HuH-7.5 (cell line): ENCODE results near the gene ASIC1.
A peak's percentile ranks its signal among the peaks of the same experiment; 100 is the strongest.

ENCODE experiments used
- DNase-seq: peaks from one replicate; pipeline ENCODE4 v3.0.0; 2011; ENCODE audit warnings: low spot score

Gene ASIC1

GRCh38 chr12:50041062-50041860, 16.1 kb upstream of the ASIC1 start:
- DNase-seq = no peak

GRCh38 chr12:50041962-50042361, 15.4 kb upstream of the ASIC1 start:
- DNase-seq = no peak

- no peak for DNase-seq
Observed at GRCh38 chr12:50042693-50043092, 14.7 kb upstream of the ASIC1 start.

GRCh38 chr12:50043308-50043707, 14.1 kb upstream of the ASIC1 start:
- no peak for DNase-seq

DNA sequence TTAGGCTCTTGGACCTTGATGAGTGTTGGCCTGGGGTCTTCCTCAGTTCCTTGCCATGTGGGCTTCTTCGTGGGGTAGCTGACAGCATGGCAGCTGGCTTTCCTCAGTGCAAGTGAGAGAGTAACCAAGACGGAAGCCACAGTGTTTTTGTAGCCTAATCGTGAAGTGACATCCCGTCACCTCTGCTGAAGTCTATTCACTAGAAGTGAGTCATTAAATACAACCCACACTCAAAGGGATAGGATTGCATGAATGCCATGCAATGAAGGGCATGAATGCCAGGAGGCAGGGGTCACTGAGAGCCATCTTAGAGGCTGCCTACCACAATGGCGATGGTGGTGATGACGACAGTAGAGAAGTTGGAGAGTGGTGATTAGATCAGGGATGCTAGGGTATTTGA, 13.5 kb upstream of the ASIC1 start:
- no peak for DNase-seq

- DNase-seq = no peak
Observed at GRCh38 chr12:50047693-50048250, 9.6 kb upstream of the ASIC1 start.

DNA sequence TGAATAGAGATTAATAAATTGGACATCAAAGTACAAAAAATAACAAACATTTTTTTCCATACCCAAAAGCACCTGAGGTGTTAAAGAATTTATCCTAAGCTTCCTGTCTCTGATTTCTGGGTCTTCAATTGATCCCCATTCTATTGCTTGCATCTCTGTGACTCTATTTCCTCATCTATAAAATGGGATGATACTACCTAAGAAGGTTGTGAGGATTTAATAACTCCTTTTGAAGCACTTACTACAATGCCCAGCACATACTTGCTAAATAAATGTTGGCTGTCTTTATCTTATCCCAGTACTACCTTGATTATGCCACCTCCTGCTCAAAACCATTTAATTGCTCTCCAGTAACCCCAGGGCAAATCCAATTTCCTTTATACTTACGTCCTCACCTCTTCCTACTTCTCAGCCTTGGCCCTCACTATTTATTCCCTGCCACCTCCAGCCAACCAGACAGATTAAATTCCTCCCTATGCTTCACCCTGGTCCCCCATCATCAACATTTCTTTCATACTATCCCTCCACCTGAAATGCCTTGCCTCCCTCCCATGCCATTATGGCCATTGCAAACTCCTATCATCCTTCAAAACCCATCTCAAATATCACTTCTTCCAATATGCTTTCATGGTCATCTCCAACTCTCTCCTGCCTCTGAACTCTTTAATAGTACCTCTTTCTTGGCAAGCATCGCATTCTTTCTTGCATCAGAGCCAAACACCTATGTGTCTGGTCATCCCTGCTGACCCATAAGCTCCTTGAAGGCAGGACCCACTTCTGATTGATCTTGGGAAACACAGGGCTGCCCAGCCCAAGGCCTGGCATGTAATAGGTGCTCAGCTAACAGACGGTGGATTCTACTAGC, 7.9 kb upstream of the ASIC1 start:
- no peak for DNase-seq

- no peak for DNase-seq
Observed at GRCh38 chr12:50050119-50050385, 7.3 kb upstream of the ASIC1 start.

DNA sequence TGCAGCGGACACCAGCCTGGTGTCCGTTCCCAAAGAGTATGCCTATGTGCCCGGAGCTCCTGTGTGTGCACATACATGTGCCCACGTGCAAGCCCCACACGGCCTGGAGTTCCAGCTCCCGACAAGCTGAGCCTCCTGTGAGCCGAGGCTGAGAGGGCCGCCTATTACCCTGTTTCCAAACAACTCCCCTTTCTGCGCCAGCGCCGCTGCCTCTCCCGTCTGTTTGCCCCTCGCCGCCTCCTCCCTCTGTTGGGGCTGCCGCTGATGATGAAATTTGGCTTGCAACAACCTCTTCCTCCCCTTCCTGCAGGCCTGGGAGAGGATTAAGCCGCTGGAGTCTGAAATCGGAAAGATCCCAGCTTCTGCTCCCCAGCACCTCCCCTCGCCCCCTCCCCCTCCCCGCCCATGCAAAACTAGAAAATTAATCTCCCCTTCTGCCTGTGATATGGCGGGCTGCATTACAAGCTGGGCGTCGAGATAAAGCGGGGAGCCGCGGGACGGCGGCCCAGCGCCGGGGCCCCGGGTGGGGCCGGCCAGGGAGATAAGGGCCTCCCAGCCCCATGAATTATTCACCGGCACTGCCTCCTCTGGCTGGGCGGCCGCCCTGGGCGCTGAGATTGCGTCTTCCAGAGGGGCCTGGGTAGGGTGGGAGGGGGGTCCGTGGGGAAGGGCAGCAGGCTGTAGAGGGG, 6.8 kb upstream of the ASIC1 start:
- peak; percentile 75 for DNase-seq

- no peak for DNase-seq
Observed at GRCh38 chr12:50051101-50051806, 6.1 kb upstream of the ASIC1 start.

- DNase-seq = no peak
Observed at GRCh38 chr12:50052544-50052943, 4.9 kb upstream of the ASIC1 start.

DNA sequence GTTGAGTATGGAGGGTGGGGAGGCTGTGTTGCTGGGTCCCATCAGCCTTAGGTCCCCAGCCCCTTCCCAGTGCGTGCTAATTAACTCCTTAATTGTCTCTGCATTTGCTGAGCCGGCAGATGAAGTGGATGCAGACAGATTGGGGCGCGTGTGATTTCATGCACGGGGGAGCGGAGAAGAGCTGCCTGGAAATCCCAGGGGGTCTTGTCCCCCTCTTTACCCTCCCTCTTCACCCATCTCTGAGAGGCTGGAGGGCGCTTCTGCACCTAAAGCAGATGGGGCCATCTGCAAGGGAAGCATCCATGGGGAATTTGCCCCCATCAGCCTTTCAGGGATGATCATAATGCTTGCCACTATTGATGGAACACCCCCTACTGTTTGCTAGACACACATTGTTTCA, 4.4 kb upstream of the ASIC1 start:
- no peak for DNase-seq

- DNase-seq = no peak
Observed at GRCh38 chr12:50053583-50053982, 3.8 kb upstream of the ASIC1 start.

- DNase-seq = peak; percentile 86
Observed at GRCh38 chr12:50055831-50056638, 1.4 kb upstream of the ASIC1 start.

- no peak for DNase-seq
Observed at GRCh38 chr12:50056639-50056976, 788 bp upstream of the ASIC1 start.

DNA sequence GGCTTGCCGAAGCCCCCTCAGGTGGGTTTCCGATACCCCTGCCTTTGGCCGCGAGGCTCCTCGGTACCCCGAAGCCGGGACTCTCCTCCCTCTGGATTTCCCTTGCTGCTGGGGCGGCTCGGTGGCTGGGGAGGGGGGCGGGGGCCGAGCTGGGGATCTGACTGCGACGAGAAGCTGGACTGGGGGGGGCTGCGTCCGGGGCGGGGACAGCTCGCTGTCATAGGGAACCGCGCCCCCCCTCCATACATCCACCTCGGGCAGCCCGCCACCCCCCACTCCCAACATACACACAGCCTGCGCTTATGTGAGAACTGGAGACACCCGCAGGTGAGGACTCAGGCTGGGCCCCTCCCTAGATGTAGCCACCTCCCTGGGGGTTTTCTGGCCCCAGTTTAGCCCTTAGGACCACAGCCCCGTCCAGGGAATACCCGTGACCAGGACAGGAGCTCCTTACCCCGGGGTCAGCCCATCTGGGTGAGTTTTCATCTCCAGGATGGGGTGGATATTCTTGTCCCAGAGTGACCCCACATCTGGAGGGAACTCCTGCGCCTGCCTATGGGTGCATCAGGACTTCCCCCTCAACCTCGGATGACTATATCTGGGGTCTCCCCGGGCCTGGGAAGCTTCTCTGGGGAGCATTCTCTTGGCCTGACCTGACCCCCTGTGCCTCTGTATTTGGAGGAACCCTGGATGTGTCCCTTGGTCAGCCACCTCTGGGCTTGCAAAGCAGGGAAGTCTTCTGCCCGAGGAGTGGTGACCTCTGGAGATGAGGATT, 687 bp downstream of the ASIC1 start:
- peak; percentile 54 for DNase-seq

- DNase-seq = no peak
Observed at GRCh38 chr12:50058743-50059312, 1.4 kb downstream of the ASIC1 start.

GRCh38 chr12:50059440-50060119, 2.2 kb downstream of the ASIC1 start:
- DNase-seq = no peak

DNA sequence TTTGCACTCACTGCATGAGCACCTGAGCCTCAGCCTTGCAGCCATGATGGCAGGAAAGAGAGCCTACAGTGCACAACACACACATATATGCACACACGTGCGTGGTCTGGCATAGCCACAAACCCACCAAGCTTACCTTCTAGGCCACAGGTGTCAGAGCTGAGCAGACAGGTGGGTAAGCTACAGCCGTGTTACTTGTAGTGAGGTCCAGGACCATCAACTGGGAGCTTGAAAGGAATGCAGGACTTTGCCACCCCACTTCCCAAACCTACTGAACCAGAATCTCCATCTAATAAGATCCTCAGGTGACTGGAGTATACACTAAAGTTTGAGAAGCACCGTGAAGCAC, 2.7 kb downstream of the ASIC1 start:
- no peak for DNase-seq

- no peak for DNase-seq
Observed at GRCh38 chr12:50061171-50061570, 3.8 kb downstream of the ASIC1 start.
